ENCODE measurements around the gene IPO11.

The IPO11 gene

DNA sequence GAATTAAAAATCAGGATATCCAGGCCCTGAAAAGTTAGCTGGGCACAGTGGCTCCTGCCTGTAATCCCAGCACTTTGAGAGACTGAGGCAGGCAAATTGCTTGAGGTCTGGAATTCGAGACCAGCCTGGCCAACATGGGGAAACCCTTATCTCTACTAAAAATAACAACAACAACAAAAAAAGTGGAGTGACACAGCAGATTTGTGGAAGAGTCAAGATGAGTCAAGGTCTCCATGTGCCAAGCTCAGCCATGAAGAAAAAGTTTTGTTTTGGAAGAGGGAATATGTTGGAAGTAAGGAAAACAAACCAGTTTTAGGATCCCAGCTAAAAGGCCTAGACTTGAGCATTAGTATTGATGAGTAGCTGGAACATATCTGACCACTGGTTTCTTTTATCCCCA, 180.8 kb downstream of the IPO11 start:
- H3K9me3 Mint-ChIP-seq: peaks cover 25% of the 10 kb centered on the region
- peak overlapping the region; percentile 69 for H3K27ac Mint-ChIP-seq
- H3K4me3 Mint-ChIP-seq: no peak overlapping the region
- H3K27me3 Mint-ChIP-seq: no peaks in the 10 kb centered on the region
- peaks cover 19% of the 10 kb centered on the region for H3K4me1 Mint-ChIP-seq (ENCODE audit: low read depth)
- intact Hi-C loops (cut with micrococcal nuclease): no loop called here
- peaks cover 42% of the 10 kb centered on the region for H3K36me3 Mint-ChIP-seq (ENCODE audit: low read depth)

DNA sequence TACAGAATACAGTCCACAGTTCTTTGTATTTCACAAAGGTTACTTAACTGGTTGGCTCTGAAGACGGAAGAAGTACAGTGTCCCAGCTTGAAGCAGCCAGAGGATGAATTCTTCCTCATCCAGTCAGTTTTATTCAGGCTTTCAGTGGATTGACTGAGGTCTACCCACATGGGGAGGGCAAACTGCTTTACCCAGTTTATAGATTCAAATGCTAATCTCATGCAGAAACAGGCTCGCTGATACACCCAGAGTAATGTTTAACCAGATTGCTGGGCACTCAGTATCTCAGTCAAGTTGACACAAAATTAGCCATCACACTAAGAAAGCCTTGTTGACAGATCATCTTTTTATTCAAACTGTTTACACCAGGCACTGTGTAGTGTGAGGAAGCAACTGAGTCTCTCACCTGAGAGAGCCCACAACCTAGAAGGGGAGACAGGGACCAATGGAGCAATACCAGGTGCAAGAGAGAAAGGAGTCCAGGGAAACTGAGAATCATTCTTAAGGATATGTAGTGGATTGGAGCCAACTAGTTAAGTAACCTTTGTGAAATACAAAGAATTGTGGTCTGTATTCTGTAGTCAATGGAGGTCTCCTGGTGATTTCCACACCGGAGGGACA, 181.9 kb downstream of the IPO11 start:
- Mint-ChIP-seq H3K27me3 (no peaks in the 10 kb centered on the region), H3K4me1 (ENCODE audit: low read depth) (peaks cover 19% of the 10 kb centered on the region), H3K36me3 (ENCODE audit: low read depth) (peaks cover 30% of the 10 kb centered on the region), H3K27ac (no peak overlapping the region), H3K4me3 (no peak overlapping the region), H3K9me3 (peaks cover 19% of the 10 kb centered on the region)
- intact Hi-C loops (cut with micrococcal nuclease): no loop called here

DNA sequence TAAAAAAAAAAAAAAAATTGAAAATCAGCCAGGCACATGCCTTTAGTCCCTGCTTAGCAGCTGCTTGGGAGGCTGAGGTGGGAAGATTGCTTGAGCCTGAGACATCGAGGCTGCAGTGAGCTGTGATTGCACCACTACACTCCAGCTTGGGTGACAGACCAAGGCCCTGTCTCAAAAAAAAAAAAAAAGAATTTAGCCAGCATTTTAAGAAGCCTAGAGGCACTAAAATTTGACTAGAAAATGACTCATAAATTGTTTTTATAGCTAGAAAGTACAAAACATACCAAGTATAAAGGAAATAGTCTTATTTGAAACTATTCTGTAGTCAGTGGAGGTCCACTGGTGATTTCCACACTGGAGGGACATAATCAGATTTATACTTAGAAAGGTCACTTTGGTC, 183.5 kb downstream of the IPO11 start:
- Mint-ChIP-seq H3K36me3 (ENCODE audit: low read depth) (peaks cover 29% of the 10 kb centered on the region), H3K27ac (no peak overlapping the region), H3K9me3 (peaks cover 15% of the 10 kb centered on the region), H3K4me1 (ENCODE audit: low read depth) (peaks cover 19% of the 10 kb centered on the region), H3K4me3 (no peak overlapping the region), H3K27me3 (no peaks in the 10 kb centered on the region)
- intact Hi-C loops (cut with micrococcal nuclease): no loop called here

DNA sequence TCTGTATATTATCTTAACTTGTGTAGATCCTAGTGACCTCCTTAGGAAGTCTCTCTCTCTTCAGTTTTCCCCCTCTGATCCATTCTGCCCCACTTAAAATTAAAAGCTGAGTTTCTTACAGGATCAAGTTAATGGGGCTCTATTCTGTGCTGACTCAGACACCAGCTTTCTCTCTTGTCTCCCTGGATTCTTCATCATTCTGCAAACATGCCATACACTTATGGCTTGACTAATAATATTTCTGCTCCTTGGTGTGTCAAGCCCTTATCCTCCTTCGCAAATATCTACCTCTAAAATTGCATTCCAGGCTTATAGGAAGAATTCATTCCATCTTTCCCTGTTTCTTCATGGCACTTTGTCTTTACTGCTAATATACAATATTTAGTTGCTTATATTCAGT, 184.1 kb downstream of the IPO11 start:
- Mint-ChIP-seq H3K27ac (no peak overlapping the region), H3K4me3 (no peak overlapping the region), H3K9me3 (peaks cover 15% of the 10 kb centered on the region), H3K36me3 (ENCODE audit: low read depth) (peaks cover 23% of the 10 kb centered on the region), H3K4me1 (ENCODE audit: low read depth) (peaks cover 19% of the 10 kb centered on the region), H3K27me3 (no peaks in the 10 kb centered on the region)
- intact Hi-C loops (cut with micrococcal nuclease): no loop called here

DNA sequence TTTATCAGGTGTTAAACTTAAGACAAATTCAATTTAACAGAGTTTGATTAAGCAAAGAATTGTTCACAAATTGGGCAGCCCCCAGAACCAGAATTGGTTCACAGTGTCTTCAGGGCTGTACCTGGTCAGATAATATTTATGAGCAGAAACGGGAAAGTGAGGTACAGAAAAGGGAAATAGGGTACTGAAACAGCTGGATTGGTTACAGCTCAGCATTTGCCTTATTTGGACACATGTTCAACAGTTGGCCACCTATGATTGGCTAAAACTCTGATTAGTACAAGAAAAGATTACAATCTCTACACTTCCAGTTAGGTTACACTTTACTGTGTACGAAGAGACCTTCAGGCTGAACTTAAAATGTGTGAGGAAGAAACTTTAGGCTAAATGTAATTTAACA, 184.8 kb downstream of the IPO11 start:
- Mint-ChIP-seq H3K36me3 (ENCODE audit: low read depth) (peaks cover 17% of the 10 kb centered on the region), H3K9me3 (peaks cover 13% of the 10 kb centered on the region), H3K4me3 (no peak overlapping the region), H3K27me3 (no peaks in the 10 kb centered on the region), H3K4me1 (ENCODE audit: low read depth) (peaks cover 19% of the 10 kb centered on the region), H3K27ac (no peak overlapping the region)
- intact Hi-C loops (cut with micrococcal nuclease): no loop called here

DNA sequence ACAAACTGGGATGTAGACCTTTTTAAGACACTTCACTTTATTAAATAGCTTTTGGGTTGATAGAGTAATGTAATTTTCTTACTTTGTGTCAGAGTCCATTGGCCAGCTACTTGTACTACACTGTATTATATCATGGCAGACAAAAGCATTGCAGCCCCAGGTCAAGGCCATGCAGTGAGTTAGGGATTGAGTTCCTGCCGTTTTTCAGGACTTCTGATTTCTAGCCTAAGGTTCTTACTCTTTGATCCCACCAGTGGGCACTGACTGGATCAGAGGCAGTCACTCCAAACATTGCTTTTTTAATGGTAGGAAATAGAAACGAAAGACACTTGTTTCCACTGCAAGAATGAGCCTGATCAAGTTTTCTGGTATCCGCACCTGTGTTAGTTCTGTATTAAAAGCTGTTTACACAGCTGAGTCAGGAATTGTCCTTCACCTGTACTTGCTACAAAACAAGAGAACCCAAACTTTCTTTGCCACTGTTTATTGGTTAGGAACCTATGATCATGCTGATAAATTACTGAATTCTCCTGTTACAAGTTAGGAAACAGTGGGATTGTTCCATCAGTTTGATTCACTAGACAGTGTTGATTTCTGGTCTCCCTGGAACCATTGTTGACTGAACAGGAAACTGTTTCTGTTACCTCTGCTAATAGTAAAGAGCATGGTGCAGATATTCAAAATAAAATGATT, 188.1 kb downstream of the IPO11 start:
- Mint-ChIP-seq H3K4me1 (ENCODE audit: low read depth) (peaks cover 4% of the 10 kb centered on the region), H3K36me3 (ENCODE audit: low read depth) (peaks cover 6% of the 10 kb centered on the region), H3K27ac (no peak overlapping the region), H3K9me3 (no peaks in the 10 kb centered on the region), H3K4me3 (no peak overlapping the region), H3K27me3 (no peaks in the 10 kb centered on the region)
- intact Hi-C loops (cut with micrococcal nuclease): no loop called here

DNA sequence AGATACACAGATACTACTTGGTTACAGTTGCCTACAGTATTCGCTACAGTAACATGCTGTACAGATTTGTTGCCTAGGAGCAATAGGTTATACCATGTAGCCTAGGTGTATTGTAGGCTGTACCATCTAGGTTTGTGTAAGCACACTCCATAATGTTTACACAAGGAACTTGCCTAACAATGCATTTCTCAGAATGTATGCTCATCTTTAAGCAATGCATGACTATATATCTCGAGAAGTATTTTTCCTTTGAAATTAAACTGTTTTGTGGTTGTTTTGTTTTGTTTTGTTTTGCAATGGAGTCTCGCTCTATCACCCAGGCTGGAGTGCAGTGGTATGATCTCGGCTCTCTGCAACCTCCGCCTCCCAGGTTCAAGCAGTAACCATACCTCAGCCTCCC, 191.4 kb downstream of the IPO11 start:
- H3K9me3 Mint-ChIP-seq: no peaks in the 10 kb centered on the region
- no peak overlapping the region for H3K27ac Mint-ChIP-seq
- no peak overlapping the region for H3K4me3 Mint-ChIP-seq
- H3K36me3 Mint-ChIP-seq (ENCODE audit: low read depth): peaks cover 13% of the 10 kb centered on the region
- intact Hi-C loops (cut with micrococcal nuclease): no loop called here
- no peaks in the 10 kb centered on the region for H3K4me1 Mint-ChIP-seq (ENCODE audit: low read depth)
- H3K27me3 Mint-ChIP-seq: no peaks in the 10 kb centered on the region

DNA sequence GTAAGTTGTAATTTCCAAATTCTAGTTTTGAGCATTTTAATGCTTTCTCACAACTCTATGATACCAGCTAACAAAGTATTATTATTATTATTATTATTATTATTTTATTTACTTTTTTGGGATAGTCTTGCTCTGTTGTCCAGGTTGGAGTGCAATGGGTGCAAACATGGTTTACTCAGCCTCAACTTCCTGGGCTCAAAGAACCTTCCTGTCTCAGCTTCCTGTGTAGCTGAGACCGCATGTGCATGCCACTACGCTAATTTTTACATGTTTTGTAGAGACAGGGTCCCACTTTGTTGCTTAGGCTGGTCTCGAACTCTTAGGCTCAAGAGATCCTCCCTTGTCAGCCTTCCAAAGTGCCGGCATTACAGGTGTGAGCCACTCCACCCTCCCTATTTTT, 193.1 kb downstream of the IPO11 start:
- no peak overlapping the region for H3K4me3 Mint-ChIP-seq
- H3K9me3 Mint-ChIP-seq: no peaks in the 10 kb centered on the region
- no peak overlapping the region for H3K27ac Mint-ChIP-seq
- H3K36me3 Mint-ChIP-seq (ENCODE audit: low read depth): peaks cover 13% of the 10 kb centered on the region
- intact Hi-C loops (cut with micrococcal nuclease): no loop called here
- no peaks in the 10 kb centered on the region for H3K4me1 Mint-ChIP-seq (ENCODE audit: low read depth)
- H3K27me3 Mint-ChIP-seq: no peaks in the 10 kb centered on the region

DNA sequence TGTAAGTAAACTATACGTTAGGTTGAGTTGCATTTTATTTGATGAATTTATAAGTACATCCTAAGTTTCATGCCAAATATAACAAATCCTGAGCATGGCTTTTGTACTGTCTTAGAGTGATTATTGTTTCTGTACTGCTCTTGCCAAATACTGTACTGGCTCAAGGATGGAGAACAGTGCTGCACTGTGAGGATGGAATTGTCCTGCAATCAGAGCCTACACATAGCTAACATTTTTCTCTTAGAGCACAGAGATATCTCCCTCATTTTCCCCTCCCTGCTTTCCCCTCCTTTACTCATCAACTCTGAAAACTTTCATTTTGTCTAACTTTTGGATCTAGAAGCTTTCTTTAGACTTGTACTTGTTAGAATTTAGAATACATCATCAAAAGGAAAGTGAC, 194.3 kb downstream of the IPO11 start:
- Mint-ChIP-seq H3K4me1 (ENCODE audit: low read depth) (no peaks in the 10 kb centered on the region), H3K27ac (no peak overlapping the region)

DNA sequence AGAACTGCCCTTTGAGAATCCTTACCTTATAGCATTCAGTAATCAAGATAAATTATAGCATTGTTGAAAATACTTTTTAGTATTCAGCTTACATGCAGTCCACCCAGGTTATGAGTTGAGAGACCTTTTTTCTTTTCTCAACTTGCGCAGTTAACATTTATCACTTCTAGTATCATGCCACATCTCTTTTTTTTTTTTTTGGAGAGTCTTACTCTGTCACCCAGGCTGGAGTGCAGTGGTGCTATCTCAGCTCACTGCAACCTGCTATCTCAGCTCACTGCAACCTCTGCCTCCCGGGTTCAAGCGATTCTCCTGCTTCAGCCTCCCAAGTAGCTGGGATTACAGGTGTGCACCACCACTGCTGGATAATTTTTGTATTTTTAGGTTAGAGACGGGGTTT, 195.1 kb downstream of the IPO11 start:
- no peak overlapping the region for H3K27ac Mint-ChIP-seq

More for the DNA sequence above, 194.3 kb downstream of the IPO11 start:
- intact Hi-C loops (cut with micrococcal nuclease): no loop called here
- no peaks in the 10 kb centered on the region for H3K27me3 Mint-ChIP-seq
- peaks cover 13% of the 10 kb centered on the region for H3K36me3 Mint-ChIP-seq (ENCODE audit: low read depth)
- H3K9me3 Mint-ChIP-seq: no peaks in the 10 kb centered on the region
- no peak overlapping the region for H3K4me3 Mint-ChIP-seq

DNA sequence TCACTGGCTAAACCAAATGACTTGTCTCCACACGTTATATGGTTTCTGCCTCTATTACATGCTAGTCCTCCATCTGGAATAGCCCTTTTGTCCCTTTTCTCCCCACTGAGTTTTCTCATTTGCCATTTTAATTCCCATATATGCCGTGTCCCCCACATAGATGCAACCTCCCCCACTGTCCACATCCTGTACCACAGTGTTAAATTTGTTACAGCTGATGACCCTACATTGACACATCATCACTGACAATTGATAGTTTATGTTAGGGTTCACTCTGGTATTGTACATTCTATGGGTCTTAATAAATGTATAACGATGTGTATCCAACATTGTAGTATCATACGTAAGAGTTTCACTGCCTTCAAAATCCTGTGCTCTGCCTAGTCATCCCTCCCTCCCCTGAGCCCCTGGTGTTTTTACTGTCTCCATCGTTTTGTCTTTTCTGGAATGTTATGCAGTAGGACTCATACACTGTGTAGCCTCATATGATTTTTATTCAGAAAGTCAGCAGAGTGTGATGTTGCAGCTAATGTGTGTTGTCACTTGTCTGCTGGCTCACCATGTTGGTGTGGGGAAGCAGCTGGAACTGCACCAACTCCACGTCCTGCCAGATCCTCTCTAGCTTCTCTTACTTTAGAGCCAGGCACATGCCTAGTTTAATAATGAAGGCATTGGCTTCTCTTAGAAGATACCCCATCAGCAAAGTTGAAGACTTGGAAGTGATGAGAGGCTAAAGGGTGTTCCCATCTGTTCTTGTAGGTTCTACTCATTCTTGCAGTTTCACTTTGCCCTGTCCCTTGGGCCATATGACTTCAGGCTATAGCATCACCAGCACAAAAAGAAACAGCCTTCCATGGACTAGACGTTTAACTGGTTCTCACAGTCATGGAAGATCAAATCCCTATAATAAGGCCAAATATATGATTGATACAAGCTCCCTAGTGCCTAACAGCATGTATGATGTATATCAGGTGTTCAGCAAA, 196.3 kb downstream of the IPO11 start:
- Mint-ChIP-seq H3K36me3 (ENCODE audit: low read depth) (peaks cover 12% of the 10 kb centered on the region), H3K9me3 (no peaks in the 10 kb centered on the region), H3K27me3 (no peaks in the 10 kb centered on the region), H3K4me1 (ENCODE audit: low read depth) (no peaks in the 10 kb centered on the region), H3K27ac (no peak overlapping the region), H3K4me3 (no peak overlapping the region)
- intact Hi-C loops (cut with micrococcal nuclease): no loop called here

More for the DNA sequence above, 195.1 kb downstream of the IPO11 start:
- H3K4me3 Mint-ChIP-seq: no peak overlapping the region
- no peaks in the 10 kb centered on the region for H3K4me1 Mint-ChIP-seq (ENCODE audit: low read depth)
- H3K27me3 Mint-ChIP-seq: no peaks in the 10 kb centered on the region
- intact Hi-C loops (cut with micrococcal nuclease): no loop called here
- no peaks in the 10 kb centered on the region for H3K9me3 Mint-ChIP-seq
- H3K36me3 Mint-ChIP-seq (ENCODE audit: low read depth): peaks cover 13% of the 10 kb centered on the region

DNA sequence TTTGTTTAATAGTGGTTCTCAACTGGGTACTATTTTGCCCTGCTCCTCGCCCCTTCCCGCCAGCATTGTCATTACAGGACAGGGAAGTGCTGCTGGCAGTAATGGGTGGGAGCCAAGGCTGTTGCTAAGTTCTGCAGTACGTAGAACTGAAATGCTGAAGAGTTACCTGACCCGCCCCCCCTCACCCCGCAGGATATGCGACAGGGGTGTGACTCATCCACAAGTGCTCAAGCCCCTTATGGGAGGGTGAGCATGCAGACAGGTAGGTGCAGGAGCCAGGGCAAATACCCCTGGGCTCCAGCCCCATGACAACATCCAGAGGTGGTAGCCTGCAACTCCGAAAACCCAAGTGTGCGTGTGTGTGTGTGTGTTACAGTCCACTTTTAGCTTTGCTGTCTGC, 201.8 kb downstream of the IPO11 start:
- no peak overlapping the region for H3K27ac Mint-ChIP-seq
- H3K4me1 Mint-ChIP-seq (ENCODE audit: low read depth): no peaks in the 10 kb centered on the region
- no peak overlapping the region for H3K4me3 Mint-ChIP-seq
- no peaks in the 10 kb centered on the region for H3K9me3 Mint-ChIP-seq
- intact Hi-C loops (cut with micrococcal nuclease): no loop called here
- no peaks in the 10 kb centered on the region for H3K27me3 Mint-ChIP-seq
- H3K36me3 Mint-ChIP-seq (ENCODE audit: low read depth): peaks cover 19% of the 10 kb centered on the region

DNA sequence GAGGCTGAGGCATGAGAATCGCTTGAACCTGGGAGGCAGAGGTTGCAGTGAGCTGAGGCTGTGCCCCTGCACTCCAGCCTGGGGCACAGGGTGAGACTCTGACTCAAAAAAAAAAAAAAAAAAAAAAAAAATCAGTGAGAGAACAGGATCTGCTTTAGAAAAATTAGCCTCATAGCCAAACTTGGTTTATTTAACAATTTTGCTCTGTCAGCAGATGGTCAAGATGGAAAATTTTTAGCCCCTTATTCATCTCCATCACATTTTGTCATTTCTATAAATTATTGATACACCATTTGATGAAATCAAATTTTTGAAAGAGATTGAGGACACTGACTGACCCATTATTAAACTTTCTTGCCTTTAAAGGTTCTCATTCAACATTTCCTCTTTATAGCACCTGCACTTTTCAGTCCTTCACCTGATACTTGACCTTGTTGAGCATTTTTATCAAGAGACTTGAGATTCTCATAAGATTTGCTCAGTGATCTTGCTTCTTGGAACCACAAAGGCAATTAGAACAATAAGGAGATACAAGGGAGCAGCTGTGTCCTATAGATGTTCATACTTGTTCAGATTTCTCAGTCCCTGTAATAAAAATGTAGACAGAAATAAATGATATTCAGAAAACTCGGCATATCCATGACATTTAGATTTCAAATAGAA, 204.2 kb downstream of the IPO11 start:
- Mint-ChIP-seq H3K36me3 (ENCODE audit: low read depth) (peaks cover 19% of the 10 kb centered on the region), H3K4me3 (no peak overlapping the region), H3K27me3 (no peaks in the 10 kb centered on the region), H3K9me3 (no peaks in the 10 kb centered on the region), H3K27ac (no peak overlapping the region), H3K4me1 (ENCODE audit: low read depth) (no peaks in the 10 kb centered on the region)
- intact Hi-C loops (cut with micrococcal nuclease): no loop called here

DNA sequence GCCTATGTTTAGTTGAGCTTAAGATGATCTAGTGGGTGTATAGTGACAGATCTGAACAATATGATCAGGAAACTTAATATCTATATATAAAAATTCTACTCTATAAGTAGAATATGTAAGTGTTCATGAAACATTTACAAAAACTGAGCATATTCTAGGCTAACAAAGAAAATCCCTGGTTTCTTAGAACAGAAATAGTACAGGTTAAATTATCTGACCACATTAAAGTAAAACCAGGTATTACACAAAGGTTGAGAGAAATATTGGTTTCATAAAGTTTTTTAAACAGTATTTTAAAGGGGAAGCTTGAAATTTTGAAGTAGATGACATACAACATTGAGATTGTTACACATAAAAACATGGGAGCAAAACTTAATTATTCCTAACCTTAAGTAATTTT, 205.4 kb downstream of the IPO11 start:
- intact Hi-C loops (cut with micrococcal nuclease): no loop called here
- Mint-ChIP-seq H3K9me3 (no peaks in the 10 kb centered on the region), H3K4me1 (ENCODE audit: low read depth) (no peaks in the 10 kb centered on the region), H3K4me3 (no peak overlapping the region), H3K36me3 (ENCODE audit: low read depth) (peaks cover 19% of the 10 kb centered on the region), H3K27me3 (no peaks in the 10 kb centered on the region), H3K27ac (no peak overlapping the region)

Measured in dendritic cell treated with granulocyte-macrophage colony-stimulating factor and Interleukin-4, amounts not matched to agents 40 ng/mL and 50 ng/mL, for 4 days (primary cell).